Measurements from ENCODE around the gene SCN2B.

Gene SCN2B

GRCh38 chr11:118175031-118175992 lies 1.1 kb downstream of the SCN2B start:
- in situ Hi-C loops (cut with HindIII; ENCODE audit: low sequenced_read_pairs) = loop anchor here (10.0 kb wide), 1 partner anchor 109 kb away; no protein-coding TSS in a partner anchor

GRCh38 chr11:118174006-118174567 lies 2.4 kb downstream of the SCN2B start:
- in situ Hi-C loops (cut with HindIII; ENCODE audit: low sequenced_read_pairs) = loop anchor here (10.0 kb wide), 1 partner anchor 111 kb away; no protein-coding TSS in a partner anchor

DNA sequence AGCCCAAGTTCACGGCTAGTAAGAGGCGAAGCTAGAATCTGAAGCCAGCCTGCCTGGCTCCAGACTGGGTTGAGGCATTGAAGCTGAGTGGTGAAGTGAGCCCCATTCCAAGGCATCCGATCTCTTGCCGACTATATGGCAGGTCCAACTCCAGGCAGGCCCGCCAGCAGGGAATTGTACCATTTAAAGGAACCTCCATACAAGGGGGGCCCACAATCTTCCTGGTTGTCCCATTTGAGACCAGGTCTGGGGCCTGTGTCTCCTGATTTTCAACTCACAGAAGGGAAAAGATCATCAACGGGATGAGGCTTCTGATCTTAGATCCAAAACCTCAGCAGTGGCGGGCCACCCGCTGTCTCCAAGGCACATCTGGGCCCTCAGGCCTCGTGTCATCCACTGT lies 4.1 kb downstream of the SCN2B start:
- in situ Hi-C loops (cut with HindIII; ENCODE audit: low sequenced_read_pairs) = loop anchor here (10.0 kb wide), 1 partner anchor 112 kb away; no protein-coding TSS in a partner anchor

DNA sequence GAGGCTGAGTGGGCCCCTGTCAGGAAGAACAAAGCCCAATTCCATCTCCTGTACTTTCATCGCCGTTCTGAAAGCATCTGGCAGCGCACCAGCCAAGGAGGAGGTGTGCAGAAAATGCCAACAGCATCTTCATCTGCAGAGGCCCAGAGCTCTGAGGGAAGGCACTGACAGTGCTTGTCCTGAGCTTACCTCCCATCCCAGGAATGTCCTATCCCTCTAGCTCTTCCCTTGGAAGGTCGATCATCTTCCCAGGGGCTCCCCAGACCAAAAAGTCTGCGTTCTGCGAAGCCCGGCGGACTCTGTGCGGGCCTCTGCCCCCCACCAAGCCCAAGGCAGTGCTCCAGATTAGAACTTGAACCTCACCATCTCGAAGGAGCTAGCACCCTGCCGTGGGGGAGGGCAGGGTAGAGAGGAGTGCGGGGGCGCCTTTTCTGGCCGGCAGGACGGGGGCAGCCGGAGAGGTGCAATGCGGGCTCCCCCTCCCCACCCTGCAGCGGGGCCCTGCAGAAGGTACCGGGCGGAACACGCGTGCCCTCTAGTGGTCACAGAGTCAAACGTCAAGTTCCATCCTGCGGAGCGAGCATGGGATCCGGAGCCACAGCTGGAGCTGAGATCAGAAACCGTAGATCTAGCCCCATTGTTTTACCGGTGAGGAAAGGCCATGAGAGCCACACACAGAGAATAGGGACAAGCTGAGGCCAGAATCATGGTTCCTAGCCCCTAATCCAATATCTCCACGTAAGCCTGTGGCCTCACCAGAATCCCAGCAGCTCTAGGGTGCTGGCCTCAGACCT lies 5.0 kb downstream of the SCN2B start:
- in situ Hi-C loops (cut with HindIII; ENCODE audit: low sequenced_read_pairs) = loop anchor here (10.0 kb wide), 1 partner anchor 113 kb away; no protein-coding TSS in a partner anchor

DNA sequence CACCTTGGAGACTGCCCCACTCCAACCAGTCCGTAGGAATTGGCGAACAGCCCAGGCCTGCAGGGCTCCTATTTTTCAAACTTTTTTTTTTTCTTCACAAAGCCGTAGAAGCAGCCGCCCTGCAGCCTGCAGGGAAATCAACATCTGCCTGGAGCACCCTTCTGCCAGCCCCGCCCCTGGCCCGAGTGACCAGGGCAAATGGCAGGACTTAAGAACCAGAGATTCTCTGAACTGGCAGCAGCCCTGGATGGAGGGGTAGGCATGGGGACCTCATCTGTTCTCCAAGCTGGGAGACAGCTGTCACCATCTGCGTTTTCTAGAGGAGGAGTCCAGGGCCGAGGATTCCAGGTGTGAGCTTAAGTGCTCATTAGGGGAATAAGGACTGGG lies 5.6 kb downstream of the SCN2B start:
- in situ Hi-C loops (cut with HindIII; ENCODE audit: low sequenced_read_pairs) = loop anchor here (10.0 kb wide), 1 partner anchor 114 kb away; no protein-coding TSS in a partner anchor

DNA sequence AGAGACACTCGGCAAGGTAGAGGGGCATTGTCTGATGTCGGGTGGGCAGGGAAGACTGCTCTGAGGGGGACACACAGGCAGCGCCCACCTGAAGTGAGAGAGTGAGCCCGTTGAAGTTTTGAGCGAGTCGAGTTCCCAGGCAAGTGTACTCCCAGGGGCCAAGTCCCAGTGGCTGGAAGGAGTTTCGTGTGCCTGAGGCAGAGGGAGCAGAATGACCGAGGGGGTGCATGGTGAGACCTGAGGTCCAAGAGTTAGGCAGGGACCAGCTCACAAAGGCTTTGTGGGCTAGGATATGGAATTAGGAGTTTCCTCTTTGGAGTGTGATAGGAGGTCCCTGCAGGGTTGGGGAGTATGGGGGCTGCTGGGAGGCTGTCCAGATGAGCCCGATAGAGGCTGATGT lies 6.2 kb downstream of the SCN2B start:
- in situ Hi-C loops (cut with HindIII; ENCODE audit: low sequenced_read_pairs) = loop anchor here (10.0 kb wide), 1 partner anchor 115 kb away; no protein-coding TSS in a partner anchor

DNA sequence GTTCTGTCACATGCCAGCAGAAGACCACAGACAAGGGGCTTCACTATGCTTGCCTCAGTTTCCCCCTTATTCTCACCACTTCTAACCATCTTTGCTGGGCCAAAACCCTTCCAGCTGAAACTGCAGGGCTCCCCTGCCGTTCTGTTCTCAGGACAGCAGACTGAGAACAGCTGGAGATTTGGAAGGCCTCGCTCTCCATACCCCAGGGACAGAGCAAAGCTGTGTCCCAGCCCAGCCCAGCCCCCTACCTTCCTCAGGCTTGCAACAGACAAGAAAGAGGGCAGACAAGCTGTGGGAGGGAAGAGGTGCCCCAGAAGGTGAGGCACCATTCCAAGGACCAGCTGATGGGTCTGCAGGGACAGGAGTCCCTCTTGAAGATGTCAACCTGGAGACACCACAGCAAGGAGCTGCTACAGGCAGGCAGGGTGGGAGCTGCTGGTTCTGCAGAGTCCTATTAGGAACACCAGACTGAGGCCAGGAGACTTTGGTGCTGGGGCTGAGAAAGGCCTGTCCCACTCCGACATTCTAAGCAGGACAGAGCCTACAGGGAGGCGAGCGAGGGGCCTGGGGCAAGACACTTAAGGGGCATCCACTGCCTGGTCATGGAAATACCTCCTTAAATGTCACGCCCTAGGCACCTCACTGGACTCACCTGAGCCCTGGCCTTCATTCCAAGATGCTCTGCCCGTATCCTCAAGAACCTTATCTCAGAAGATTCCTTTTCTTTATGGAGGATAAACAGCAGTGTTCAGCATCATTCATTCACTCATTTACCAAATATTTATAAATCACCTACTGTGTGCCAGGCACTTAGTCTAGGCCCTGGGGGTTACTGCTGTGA lies 6.9 kb downstream of the SCN2B start:
- in situ Hi-C loops (cut with HindIII; ENCODE audit: low sequenced_read_pairs) = loop anchor here (10.0 kb wide), 1 partner anchor 115 kb away; no protein-coding TSS in a partner anchor

DNA sequence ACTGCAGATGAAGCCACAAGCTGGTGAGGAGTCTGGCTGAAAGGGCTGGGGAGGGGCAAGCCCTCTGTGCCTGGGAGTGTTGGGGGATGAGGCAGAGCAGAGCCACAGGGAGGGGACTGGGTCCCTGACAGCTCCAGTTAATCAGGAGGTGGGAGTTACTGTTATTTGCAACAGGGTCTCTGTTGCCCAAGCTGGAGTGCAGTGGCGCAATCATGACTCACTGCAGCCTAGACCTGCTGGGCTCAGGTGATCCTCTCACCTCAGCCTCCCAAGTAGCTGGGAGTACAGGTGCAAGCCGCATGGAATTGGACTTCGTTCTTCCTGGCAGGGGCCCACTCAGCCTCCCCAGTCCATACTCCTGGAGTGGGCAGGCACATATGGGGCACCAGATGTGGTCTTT lies 7.7 kb downstream of the SCN2B start:
- in situ Hi-C loops (cut with HindIII; ENCODE audit: low sequenced_read_pairs) = no loop called here

GRCh38 chr11:118168316-118168715 lies 8.1 kb downstream of the SCN2B start:
- in situ Hi-C loops (cut with HindIII; ENCODE audit: low sequenced_read_pairs) = no loop called here

DNA sequence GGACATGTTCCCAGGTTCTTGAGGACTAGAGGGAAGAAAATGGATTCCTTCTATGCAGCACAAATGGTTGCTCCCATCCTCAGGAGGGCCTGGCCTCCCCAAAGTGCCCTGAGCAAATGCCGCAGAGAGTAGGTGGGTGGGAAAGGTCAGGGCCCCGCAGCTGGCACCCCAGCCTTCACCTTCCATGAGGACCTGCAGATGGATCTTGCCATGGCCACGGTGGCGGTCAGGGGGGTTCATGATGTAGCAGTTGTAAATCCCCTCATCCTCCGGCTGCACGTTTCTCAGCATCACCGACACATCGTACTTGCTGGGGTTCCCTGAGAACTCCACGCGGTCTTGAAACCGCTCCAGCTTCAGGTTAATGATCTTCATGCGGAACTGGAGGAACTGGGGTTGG lies 8.5 kb downstream of the SCN2B start:
- in situ Hi-C loops (cut with HindIII; ENCODE audit: low sequenced_read_pairs) = no loop called here

- in situ Hi-C loops (cut with HindIII; ENCODE audit: low sequenced_read_pairs) = no loop called here
Observed at GRCh38 chr11:118167253-118167652, 9.2 kb downstream of the SCN2B start.

DNA sequence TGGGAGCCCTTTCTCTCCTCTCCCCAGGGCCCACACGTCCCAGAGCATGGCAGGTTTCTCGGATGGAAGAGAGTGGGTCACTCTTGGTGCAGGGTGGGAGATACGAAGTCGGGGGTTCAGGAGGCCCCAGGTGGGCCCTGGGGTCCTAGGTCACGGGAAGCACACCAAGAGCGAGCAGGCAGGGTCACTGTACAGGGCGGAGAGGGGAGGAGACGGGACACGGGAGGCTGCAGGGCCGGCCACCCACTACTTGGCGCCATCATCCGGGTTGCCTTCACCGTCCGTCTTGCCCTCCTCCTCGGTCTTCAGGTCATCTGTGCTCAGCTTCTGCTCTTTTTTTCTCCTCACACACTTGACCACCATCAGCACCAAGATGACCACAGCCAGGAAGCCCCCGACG lies 9.8 kb downstream of the SCN2B start:
- in situ Hi-C loops (cut with HindIII; ENCODE audit: low sequenced_read_pairs) = no loop called here

DNA sequence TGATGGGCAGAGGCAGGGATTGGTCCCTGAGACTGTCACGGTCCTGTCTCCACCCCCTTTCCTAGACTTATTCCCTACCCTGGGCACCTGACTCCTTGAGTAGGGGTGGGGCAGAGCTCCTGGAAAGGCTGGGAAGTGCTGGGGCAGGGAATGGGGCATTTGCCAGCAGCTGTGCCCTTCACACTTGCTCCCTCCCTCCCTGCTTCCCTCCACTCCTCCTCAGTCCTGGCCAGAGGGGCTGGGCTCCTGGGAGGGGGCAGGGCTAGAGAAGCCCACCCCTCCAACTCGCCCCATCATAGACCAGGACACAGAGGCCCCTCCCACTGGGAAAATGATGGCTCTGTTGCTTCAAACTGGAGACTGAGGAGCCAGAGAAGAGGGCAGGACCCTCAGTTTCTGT lies 11.6 kb downstream of the SCN2B start:
- in situ Hi-C loops (cut with HindIII; ENCODE audit: low sequenced_read_pairs) = no loop called here

GRCh38 chr11:118163494-118163893 lies 12.9 kb downstream of the SCN2B start:
- in situ Hi-C loops (cut with HindIII; ENCODE audit: low sequenced_read_pairs) = no loop called here

- in situ Hi-C loops (cut with HindIII; ENCODE audit: low sequenced_read_pairs) = no loop called here
Observed at GRCh38 chr11:118162846-118163245, 13.6 kb downstream of the SCN2B start.

GRCh38 chr11:118161786-118162185 lies 14.7 kb downstream of the SCN2B start:
- in situ Hi-C loops (cut with HindIII; ENCODE audit: low sequenced_read_pairs) = no loop called here

DNA sequence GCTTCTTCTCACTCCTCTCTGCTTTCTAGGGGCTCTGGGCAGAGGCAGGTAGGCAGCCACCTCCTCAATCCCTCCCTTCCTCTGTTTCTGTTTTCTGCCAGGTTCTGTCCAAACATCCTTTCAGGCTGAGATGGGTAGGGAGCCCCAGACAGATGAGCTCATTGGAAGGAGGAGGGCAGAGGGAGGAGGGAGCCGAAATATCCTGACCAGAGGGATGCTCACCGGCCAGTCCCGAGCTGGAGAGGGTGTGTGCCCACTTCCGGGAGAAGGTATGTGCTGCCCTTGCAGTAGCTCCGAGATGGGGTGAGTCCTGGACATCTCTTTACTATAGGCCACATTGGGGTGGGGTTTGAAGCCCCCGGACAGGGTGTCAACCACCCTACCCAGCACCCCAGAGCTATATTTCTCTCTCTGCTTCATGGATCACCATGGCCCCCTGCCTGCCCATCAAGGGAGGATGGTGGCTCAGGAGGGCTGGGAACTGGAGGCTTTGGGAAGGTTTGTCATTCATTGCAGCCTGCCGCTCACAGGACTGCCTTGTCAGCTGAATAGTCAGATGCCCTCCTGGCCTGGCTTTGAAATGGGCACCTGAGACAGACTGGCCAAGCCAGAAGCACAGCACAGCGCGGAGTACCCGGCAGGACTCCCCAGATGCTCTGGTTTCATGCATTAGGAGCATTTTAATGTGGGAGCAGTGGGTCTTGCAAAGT lies 19.1 kb downstream of the SCN2B start:
- in situ Hi-C loops (cut with HindIII; ENCODE audit: low sequenced_read_pairs) = no loop called here

DNA sequence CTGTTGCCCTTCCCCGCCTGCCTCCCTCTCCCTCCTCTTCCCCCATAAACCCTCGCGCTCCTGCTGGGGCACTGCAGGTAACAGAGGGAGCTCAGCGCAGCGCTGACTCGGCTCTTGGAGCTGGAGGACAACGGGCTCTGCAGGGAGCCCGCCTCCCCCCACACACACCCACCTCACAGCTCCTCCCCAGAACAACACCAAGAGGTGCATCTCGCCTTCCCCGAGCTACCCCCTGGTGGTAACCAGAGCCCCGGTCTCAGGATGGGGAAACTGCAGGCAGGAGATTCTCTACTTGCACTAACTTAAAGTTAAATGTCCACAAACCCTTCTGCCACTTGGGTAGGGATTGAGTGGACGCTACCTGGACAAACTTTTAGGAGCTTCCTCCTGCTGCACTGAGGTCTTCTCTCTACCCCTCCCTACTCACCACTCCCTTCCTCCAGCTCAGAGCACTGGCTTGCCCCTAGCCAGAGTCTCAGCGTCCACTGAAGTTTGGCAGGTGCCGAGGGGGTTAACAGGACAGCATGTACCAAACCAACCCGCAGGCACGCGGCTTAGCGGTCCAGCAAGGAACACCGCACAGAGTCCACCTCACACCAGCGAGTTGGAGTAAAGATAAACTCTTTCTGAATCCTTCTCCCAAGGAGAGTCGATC lies 19.8 kb downstream of the SCN2B start:
- in situ Hi-C loops (cut with HindIII; ENCODE audit: low sequenced_read_pairs) = no loop called here
